Smooth muscle cell (in vitro differentiated cells): Measurements from ENCODE around the gene AUTS2. TPM values are rescaled to one million over a fixed set of nuclear protein-coding genes. Genes with fewer than 3 reads are reported as not detected.
A peak's percentile ranks its signal among the peaks of the same experiment; 100 is the strongest.

Experiments used
- DNase-seq: peaks from one replicate; lab custom pipeline; 2025; ENCODE audit not compliant: unreplicated experiment; lab: John Stamatoyannopoulos, UW
- H2AFZ ChIP-seq: fragments of 200-600 bp; sonication (generic); 2 replicates; pipeline ENCODE4 v1.6.0; 2016; ENCODE audit warnings: antibody characterized with exemption, low read depth, mild to moderate bottlenecking
- H3F3A ChIP-seq: fragments of 200-600 bp; sonication (generic); 2 replicates; pipeline ENCODE4 v1.6.0; 2017; ENCODE audit warnings: antibody characterized with exemption, low read depth
- H3K27ac ChIP-seq: fragments of 200-600 bp; sonication (generic); 2 replicates; pipeline ENCODE4 v1.5.1; 2016; ENCODE audit warnings: low read depth, mild to moderate bottlenecking
- H3K27me3 ChIP-seq: fragments of 200-600 bp; sonication (generic); 2 replicates; pipeline ENCODE4 v1.6.1; 2016; ENCODE audit warnings: low read depth, mild to moderate bottlenecking
- H3K36me3 ChIP-seq: fragments of 200-600 bp; sonication (generic); 2 replicates; pipeline ENCODE4 v1.5.1; 2016; ENCODE audit warnings: low read depth
- H3K4me1 ChIP-seq: fragments of 200-600 bp; sonication (generic); 2 replicates; pipeline ENCODE4 v1.5.1; 2016; ENCODE audit warnings: low read depth
- H3K4me2 ChIP-seq: fragments of 200-600 bp; sonication (generic); 2 replicates; pipeline ENCODE4 v1.6.0; 2016; ENCODE audit warnings: mild to moderate bottlenecking
- H3K4me3 ChIP-seq: fragments of 200-600 bp; sonication (generic); 2 replicates; pipeline ENCODE4 v1.5.1; 2016; ENCODE audit warnings: mild to moderate bottlenecking
- H3K79me2 ChIP-seq: fragments of 200-600 bp; sonication (generic); 2 replicates; pipeline ENCODE4 v1.6.0; 2016; ENCODE audit warnings: low read depth, mild to moderate bottlenecking
- H3K9ac ChIP-seq: fragments of 200-600 bp; sonication (generic); 2 replicates; pipeline ENCODE4 v1.6.0; 2016; ENCODE audit warnings: low read depth
- H3K9me3 ChIP-seq: fragments of 200-600 bp; sonication (generic); replicated peaks from 2 replicates; pipeline ENCODE4 v1.5.1; 2016; ENCODE audit warnings: low read depth
- H4K20me1 ChIP-seq: fragments of 200-600 bp; sonication (generic); 2 replicates; pipeline ENCODE4 v1.6.0; 2016; ENCODE audit warnings: low read depth
- WGBS: methylation state at CpG from one replicate; pipeline ENCODE4 v1.1.7; 2016; ENCODE audit warnings: low lambda C conversion rate; 5-methylcytosine and 5-hydroxymethylcytosine counted together
- polyA plus RNA-seq: library from polyadenylated mRNA; unstranded; fragments of >200 nt; fragmentation: Nextera tagmentation; extraction: Ambion mirVana; gene quantifications from 2 replicates; pipeline ENCODE4 v1.2.1, GENCODE V29; 2016
- total RNA-seq: library from RNA; depleted of rRNA; stranded (reverse); fragments of >200 nt; gene quantifications from 2 replicates; pipeline ENCODE4 v1.2.3, GENCODE V29; 2014
- TF ChIP-seq, protein P1 (sequence below): fragments of 200-600 bp; sonication (generic); IDR thresholded peaks from 2 replicates; pipeline ENCODE4 v1.5.1; 2017; ENCODE audit warnings: borderline replicate concordance, mild to moderate bottlenecking, antibody characterized with exemption; ENCODE audit not compliant: insufficient read depth, poor library complexity, severe bottlenecking

The AUTS2 gene
- total and polyA plus RNA-seq, 2 experiments from 2014 or later, result 6.5 to 8.6 TPM

DNA sequence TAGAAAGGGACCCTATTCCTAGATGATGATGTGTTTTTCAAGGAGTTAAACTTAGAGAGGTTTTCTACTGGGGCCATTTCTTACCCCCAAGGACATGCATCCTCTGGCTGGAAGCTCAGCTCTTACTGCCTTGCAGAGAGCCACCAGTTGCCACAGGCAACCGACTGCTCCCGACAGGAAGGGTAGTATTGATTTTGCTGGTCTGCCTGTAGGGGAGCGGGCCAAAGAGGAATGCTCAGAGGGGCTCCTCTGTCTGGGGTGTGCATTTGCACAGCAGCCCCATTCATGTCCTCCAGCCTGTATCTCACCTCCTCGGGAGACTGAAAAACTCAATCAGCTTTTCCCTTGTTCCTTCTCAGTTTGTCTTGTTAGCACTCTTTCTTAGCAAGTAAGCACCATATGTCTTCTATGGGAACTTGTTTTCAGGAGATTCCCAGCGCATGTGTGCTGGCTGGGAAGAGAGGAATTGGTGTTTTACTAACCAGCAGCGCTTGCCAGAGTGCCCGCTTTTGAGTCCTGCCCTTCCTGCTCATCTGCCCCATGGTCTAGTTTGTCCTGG, 794.7 kb downstream of the AUTS2 start:
- 78% methylated on average over 7 of the region's 7 CpGs for WGBS
- H3F3A ChIP-seq, result no peaks in the 10 kb centered on the region
- H3K4me3 ChIP-seq, result no peak overlapping the region
- no peak overlapping the region for H2AFZ ChIP-seq
- DNase-seq, result no peak
- H3K4me1 ChIP-seq, result peaks cover 18% of the 10 kb centered on the region
- no peaks in the 10 kb centered on the region for H3K9me3 ChIP-seq
- peak overlapping the region; percentile 48 for H3K27ac ChIP-seq
- H3K4me2 ChIP-seq, result peak overlapping the region; percentile 8
- no peaks in the 10 kb centered on the region for H4K20me1 ChIP-seq
- H3K9ac ChIP-seq, result no peak overlapping the region
- TF ChIP-seq, protein P1, sequence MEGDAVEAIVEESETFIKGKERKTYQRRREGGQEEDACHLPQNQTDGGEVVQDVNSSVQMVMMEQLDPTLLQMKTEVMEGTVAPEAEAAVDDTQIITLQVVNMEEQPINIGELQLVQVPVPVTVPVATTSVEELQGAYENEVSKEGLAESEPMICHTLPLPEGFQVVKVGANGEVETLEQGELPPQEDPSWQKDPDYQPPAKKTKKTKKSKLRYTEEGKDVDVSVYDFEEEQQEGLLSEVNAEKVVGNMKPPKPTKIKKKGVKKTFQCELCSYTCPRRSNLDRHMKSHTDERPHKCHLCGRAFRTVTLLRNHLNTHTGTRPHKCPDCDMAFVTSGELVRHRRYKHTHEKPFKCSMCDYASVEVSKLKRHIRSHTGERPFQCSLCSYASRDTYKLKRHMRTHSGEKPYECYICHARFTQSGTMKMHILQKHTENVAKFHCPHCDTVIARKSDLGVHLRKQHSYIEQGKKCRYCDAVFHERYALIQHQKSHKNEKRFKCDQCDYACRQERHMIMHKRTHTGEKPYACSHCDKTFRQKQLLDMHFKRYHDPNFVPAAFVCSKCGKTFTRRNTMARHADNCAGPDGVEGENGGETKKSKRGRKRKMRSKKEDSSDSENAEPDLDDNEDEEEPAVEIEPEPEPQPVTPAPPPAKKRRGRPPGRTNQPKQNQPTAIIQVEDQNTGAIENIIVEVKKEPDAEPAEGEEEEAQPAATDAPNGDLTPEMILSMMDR, result no peak
- H3K27me3 ChIP-seq, result no peaks in the 10 kb centered on the region
- H3K36me3 ChIP-seq, result no peaks in the 10 kb centered on the region
- no peaks in the 10 kb centered on the region for H3K79me2 ChIP-seq

DNA sequence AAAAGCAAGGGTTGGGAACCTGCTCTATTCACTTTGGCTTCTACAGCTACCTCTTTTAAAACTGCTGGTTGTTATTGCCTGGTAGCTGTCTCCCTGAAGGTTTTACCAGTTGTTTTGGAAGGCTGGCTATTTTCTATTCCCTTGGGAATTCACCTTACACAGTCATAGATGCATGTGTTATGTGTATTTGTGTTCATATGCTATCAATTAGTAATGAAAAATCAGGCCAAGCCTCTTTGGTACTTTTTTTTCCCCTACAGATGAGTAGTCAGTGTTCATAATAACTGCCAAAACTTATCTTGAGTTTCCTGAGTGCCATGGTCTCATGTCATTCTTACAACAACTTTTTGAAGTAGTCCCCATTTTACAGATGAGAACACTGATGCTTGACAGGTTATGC, 795.7 kb downstream of the AUTS2 start:
- Histone ChIP-seq H3K4me2 (no peak overlapping the region), H3F3A (no peaks in the 10 kb centered on the region), H3K36me3 (no peaks in the 10 kb centered on the region), H2AFZ (no peak overlapping the region), H4K20me1 (no peaks in the 10 kb centered on the region), H3K79me2 (no peaks in the 10 kb centered on the region), H3K4me3 (no peak overlapping the region), H3K9ac (no peak overlapping the region), H3K9me3 (no peaks in the 10 kb centered on the region), H3K27me3 (no peaks in the 10 kb centered on the region), H3K27ac (no peak overlapping the region), H3K4me1 (peaks cover 18% of the 10 kb centered on the region)
- TF ChIP-seq, protein P1, result no peak
- no peak for DNase-seq

DNA sequence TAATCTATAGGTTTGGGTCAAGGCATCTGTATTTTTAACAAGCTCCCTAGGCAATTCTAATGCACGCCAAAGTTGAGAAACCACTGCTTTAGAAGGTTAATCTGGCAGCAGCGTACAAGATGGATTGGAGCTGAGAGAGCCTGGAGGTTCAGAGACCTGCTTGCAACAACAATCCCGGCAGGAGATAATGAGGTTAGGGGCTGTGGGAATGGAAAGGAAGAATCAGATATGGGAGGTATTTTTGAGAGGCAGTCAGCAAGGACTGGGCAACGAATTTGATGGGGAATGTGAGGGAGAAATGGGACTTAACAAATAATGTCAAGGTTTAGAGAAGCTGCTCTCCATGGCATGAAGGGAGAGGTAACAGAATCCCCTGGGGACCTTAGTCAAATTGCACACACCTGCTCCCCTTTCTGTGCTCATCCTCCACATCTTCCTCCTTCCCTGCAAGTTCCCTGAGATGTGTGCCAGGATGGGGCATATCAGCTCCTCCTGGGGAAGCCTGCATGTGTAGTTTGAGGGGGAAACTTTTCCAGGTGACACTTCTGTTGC, 802.6 kb downstream of the AUTS2 start:
- H4K20me1 ChIP-seq, result no peaks in the 10 kb centered on the region
- no peaks in the 10 kb centered on the region for H3K27me3 ChIP-seq
- H3K4me1 ChIP-seq, result no peaks in the 10 kb centered on the region
- H3K4me2 ChIP-seq, result no peak overlapping the region
- H3K4me3 ChIP-seq, result no peak overlapping the region
- no peaks in the 10 kb centered on the region for H3F3A ChIP-seq
- no peaks in the 10 kb centered on the region for H3K36me3 ChIP-seq
- H2AFZ ChIP-seq, result no peak overlapping the region
- no peaks in the 10 kb centered on the region for H3K79me2 ChIP-seq
- TF ChIP-seq, protein P1, result no peak
- H3K27ac ChIP-seq, result no peak overlapping the region
- no peaks in the 10 kb centered on the region for H3K9me3 ChIP-seq
- WGBS, result 78% methylated on average over 4 of the region's 4 CpGs
- no peak for DNase-seq
- H3K9ac ChIP-seq, result no peak overlapping the region

DNA sequence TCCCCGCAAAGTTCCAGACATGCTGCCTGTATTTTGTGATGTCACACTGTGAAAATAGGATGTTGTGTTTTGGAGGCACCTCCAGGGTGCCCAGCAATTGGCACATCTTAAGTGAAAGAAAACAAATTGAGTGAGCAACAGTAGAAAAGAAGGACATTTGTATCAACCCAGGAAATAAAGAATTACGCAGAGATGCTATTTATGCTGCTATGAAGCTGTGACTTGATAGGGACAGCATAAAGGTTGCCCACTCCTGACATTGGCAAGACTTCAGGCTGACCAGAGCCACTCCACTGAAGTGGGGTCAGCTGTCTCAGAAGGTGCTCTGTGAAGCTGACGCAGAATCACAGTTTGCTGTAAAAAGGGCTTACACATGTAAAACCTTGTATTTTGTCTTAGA, 803.8 kb downstream of the AUTS2 start:
- Histone ChIP-seq H3K27me3 (no peaks in the 10 kb centered on the region), H3F3A (no peaks in the 10 kb centered on the region), H3K4me2 (no peak overlapping the region)

More for the DNA sequence above, 803.8 kb downstream of the AUTS2 start:
- TF ChIP-seq, protein P1, result no peak
- Histone ChIP-seq H3K36me3 (no peaks in the 10 kb centered on the region), H3K4me3 (no peak overlapping the region), H3K9me3 (no peaks in the 10 kb centered on the region), H2AFZ (no peak overlapping the region), H3K79me2 (no peaks in the 10 kb centered on the region), H4K20me1 (no peaks in the 10 kb centered on the region), H3K27ac (no peak overlapping the region), H3K9ac (no peak overlapping the region), H3K4me1 (peaks cover 8% of the 10 kb centered on the region)
- WGBS, result 95% methylated on average over 3 of the region's 3 CpGs
- DNase-seq, result no peak
